GM12891 (cell line): ENCODE data around the gene GINS2.

ENCODE experiments used
- POLR2A ChIP-seq: IDR thresholded peaks from 2 replicates; pipeline ENCODE4 v1.6.1; 2011; ENCODE audit warnings: low read depth, low read length, control low read depth
- POLR2AphosphoS5 ChIP-seq: IDR thresholded peaks from 2 replicates; pipeline ENCODE4 v1.6.1; 2011; ENCODE audit warnings: low read depth, low read length, control low read depth

DNA sequence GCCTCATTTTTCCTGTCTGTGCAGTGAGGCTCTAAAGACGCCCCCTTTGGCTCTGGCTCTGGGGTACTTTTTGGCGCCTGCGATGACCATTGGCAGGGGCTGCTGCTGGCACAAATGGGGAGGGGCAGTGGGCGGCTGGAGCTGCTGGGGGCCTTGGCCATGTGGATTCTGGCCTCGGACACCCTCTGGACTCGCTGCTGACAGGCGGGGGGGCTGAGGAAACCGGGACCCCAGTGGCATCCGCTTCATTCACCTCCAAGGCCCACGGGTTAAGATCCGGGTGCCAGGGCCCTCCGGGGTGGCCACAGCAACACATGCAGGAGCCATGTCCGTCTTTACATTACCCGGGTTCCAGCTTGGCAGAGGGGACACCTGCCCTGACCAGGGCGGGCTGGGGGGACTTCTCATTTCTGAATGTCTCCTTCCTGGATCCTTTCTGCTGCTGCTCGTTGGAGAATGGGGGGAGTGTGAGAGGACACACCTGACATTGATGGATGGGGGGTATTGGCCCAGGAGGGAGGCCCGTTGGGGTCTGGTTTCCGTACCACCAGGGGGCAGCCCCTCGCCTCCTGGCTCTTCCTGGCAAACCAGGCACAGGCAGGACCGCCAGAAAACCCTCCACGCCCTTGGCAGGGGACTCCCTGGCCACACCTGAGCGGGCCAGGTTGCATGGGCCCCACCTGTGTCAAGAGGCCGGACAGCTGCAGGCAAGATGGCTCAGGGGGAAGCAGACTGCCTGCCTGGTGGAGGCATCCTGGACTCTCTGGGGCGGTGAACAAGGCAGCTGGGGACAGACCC lies 53.8 kb downstream of the GINS2 start:
- TF ChIP-seq POLR2A (no peak), POLR2AphosphoS5 (no peak)
